Stimulated activated CD4-positive, alpha-beta T cell treated with anti-CD3 and anti-CD28 coated beads, Interleukin-4, amount 100 ng/mL, for 24 hours (primary cell): Measurements from ENCODE around the gene AAMP.

Experiments used
- DNase-seq: peaks from one replicate; pipeline ENCODE4 v3.0.0-alpha.2; 2020

The AAMP gene

DNA sequence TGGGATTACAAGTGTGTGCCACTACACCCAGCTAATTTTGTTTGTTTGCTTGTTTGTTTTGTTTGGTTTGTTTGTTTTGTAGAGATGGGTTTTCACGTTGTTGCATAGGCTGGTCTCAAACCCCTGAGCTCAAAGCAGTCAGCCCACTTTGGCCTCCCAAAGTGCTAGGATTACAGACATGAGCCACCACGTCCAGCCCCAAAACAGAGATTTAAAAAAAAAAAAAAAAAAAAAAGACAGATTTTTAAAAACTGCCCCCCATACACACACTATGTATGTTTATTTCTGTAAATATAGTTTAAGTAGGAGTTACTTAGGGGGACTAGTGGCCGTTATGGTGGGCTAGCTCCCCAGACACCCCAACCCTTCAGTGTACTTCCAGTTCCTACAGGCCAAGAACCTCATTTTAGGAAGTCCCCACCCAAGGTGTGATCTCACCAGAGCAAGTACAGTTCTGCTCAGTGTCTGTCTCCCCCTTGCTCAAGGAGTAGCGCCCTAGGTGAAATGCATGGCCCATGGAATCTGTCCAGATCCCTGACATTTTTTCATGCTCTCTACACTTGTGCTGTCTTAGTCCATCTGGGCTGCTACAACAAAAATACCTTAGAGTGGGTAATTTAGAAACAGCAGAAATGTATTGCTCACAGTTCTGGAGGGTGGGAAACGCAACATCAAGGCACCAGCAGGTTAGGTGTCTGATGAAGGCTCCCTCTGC lies 23.9 kb upstream of the AAMP start:
- no peak for DNase-seq

DNA sequence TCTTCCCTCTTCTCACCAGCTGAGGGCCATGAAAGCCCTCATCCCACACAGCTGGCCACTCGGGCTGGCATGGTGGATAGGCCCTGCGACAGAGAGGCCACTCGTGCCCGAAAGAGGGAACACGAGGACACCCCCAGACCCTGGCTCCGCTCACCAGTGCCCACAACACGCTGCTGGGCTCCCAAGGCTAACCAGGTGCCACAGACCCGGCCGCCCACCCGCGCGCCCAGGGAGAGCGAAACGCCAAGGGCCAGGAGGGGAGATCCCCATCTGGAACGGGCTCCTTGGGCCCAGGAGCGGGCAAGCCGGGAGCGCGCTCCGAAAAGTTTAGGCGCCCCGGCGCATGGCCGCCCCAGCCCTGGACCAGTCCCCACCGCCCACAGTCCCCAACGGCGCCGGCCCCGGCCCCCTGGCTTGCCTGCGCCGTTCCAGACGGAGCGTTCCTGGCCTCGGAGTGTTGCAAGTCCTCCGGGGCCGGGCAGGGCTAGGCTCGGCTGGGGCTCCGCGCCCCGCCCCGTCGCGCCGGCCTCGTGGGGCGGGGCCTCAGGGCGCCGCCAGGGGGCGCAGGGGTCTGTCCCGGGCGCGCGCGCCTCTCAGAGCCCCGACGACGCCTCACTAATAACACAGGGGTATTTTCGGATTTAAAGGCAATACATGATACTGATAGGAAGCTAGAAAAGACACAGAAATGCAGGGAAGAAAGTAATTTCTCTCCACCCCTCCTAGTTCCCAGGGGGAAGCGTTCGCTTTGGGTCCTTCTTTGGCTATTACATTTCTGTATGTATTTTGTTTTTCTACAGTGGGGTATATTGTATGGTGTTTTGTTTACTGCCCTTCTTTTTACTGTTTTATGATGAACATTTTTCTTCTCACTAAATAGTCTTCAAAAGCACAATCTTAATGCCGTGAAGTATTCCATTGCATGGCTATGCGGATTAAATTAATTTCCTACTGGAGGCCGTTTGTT lies 22.4 kb upstream of the AAMP start, which contains the start of gene TMBIM1:
TMBIM1 (minus strand) TSS at position 456 of the 967 bp plus-strand sequence. CDS start 10,362 bp downstream, outside the sequence.
- DNase-seq, result peak; percentile 76

DNA sequence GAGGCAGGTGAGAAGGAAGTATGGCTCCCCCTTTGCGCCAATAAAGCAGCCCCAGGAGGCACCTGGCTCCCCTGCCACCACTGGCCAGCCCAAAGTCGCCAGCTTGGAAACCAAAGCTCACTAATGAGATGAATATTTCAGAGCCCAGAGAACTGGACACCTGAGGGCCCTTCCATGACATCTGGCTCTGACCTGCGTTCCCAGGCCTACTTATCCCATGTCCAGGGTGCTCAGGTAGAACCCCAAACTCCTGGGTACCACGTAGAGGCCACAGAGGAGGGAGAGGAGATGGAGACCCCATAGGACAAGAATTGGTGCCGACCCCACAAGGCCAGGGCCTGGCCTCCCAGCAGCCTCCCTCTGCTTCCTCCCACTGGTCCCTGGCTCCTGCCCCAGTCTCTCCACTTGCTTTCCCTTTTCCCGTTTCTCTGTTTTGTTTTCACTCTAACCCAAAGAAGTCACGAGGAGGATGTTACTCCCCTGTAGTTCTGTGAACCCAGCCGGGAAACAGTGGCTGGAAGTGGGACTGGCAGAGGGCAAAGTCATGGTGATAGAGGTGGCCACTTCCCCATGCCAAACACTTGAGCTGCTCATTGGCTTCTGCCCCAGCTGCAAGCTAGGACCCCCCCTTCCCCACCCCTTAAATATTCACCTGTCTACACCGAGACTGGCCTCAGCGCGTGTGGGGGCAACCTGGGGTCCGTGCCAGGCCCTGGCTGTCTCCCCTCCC lies 21.5 kb upstream of the AAMP start:
- DNase-seq, result no peak

DNA sequence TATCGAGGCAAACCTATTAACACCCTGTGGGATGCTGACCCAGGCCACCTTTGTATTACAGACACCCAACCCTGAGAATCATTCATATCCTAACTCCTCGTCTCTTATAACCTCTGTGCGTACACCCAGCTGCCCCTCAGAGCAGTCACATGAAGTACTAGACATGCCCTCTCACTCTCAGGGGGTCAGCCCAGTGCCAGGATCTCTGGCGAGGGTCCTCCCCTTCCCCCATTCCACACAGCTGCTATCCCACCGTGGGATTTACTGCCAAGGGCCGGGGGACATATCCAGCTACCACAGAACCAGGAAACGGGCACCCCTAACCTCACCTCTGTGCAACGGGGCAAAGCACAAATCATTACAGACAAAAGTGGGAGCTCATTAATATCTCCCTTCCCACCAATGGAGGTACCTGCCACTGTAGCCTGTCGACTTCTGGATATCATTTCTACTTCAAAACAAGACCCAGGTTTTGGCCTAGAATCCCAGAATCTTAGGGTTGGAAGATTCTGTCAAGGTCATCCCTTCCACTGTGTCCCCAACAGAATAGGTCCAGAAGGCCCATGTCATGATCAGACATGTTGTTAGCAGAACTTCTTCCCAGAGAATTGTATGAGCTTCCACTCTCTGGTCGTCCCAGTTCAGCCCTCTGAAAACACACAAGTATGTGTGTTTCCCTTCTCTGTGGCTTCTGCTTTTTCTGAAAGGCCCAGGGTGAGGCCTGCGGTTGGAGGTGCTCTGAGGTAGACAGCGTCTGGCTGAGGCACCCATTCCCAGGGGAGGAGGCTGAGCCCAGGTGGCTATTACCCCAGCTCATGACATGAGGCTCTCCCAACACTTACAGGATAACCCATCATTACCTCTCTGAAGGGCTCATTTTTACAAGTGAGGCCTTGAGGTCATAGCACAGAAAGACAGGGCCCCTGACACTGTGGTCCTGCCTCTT lies 20.7 kb upstream of the AAMP start:
- DNase-seq, result peak; percentile 42

DNA sequence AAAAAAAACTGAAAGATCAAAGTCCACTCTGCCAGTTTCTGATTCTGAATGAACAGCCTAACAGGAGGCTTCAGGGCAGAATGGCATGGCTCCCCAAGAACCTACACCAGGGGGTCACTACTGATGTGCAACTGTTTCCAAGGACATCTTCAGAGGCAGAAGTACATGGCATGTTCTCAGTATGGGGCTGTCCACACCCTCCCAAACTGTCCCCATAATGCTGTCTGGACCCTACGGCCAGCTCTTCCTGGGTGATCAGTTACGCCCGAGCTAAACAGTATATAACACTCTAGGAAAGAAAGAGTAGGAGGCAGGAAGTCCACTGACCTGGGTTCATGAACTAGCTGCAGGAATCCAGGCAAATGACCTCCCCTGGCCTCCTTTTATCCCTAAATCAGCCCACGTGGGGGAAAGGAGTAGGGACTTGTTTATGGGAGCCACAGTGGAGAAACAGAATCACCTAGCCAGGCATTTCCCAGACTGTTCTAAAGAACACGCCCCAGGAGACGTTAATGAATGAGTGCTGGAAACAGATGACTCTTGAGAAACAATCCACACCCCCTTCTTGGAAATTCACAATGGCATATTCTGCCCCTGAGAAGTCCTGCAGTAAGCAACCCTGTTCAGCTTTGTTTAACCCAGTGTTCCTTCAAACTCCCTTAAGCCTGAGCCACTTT lies 19.8 kb upstream of the AAMP start:
- no peak for DNase-seq

DNA sequence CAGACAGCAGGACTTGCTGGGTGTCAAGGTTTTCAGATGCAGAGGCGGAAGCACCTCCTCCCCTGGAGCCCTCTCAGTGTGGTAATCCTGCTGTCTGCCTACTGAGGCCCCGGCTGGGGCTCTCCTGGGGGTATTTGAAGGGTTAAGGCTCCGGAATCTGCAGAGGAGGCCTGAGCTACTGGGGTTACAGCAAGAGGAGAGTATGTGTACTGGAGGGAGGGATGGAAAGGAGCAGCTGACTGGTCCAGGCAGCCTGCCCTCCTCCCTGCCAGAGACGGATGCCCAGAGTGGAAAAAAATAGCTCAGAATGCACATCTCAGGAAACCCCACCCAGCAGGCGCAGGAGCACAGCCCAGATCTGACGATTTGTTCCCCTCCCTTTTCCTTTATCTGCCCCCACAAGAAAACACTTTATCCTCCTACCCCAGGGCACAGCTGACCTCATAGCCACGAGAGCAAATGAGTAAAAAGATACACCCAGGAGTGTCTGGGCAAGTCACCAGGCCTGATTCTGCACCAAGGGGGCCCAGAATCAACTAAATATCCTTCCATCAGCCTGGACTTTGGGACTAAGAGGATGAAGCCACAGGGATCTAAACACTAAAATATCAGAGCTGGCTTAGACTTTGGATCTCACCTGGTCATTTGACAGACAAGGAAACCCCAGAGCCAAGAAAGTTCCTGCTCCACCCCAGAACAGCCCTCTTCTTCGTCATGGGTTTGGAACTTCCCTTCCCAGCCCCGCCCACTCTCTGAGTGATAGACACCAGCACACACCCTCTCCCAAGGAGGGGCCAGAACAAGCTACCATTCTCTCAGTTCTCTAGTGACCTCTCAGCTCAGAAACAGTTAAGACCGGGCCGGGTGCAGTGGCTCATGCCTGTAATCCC lies 16.9 kb upstream of the AAMP start:
- DNase-seq, result peak; percentile 83

DNA sequence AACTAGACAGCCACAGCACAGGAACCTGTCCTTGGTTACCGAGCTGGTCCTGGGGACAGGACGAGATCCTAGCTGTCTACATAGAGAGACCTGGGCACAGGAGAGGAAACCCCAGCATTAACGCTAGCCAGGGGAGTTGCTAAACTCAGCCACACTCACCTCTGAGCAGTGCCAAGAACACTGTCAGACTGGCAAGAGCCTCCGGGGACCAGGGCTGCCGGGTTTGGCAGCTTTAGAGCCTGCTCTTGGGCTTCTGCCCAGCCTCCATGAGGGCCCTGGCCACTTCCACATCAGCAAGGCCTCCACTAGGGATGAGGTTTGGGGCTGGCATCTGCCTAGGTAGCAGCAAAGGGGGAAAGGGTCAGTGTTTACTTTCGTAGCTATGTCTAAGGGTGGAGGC lies 15.7 kb upstream of the AAMP start:
- DNase-seq, result no peak

DNA sequence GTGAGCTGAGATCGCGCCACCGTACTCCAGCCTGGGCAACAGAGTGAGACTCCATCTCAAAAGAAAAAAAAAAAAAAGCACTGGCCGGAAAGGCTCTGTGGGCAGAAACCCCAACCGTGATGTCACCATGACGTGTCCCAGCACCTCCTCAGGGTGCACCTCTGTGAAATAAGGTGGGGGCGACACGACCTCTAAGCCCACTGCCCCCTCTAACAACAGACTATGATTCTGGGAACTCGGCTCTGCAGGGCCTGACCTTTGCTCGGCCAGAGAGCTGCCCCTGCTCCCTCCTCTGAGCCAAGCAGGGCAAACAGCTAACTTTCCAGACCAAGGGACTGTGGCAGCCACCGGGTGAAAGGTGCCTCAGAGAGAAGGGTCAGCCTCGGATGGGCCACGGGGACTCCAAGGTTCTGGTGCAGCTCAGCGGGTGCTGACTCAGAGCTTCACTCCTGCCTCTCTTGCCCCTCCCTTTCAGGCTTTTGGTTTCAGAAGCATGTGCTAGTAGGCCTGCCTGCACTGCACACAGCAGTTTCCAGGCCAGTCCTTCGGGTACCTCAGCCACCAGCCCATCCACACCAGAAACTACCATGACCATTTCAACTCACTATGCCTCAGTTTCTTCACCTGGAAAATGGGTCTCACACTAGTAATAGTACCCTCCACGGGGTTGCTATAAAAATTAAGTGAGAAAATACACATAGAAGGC lies 14.3 kb upstream of the AAMP start:
- peak; percentile 73 for DNase-seq

DNA sequence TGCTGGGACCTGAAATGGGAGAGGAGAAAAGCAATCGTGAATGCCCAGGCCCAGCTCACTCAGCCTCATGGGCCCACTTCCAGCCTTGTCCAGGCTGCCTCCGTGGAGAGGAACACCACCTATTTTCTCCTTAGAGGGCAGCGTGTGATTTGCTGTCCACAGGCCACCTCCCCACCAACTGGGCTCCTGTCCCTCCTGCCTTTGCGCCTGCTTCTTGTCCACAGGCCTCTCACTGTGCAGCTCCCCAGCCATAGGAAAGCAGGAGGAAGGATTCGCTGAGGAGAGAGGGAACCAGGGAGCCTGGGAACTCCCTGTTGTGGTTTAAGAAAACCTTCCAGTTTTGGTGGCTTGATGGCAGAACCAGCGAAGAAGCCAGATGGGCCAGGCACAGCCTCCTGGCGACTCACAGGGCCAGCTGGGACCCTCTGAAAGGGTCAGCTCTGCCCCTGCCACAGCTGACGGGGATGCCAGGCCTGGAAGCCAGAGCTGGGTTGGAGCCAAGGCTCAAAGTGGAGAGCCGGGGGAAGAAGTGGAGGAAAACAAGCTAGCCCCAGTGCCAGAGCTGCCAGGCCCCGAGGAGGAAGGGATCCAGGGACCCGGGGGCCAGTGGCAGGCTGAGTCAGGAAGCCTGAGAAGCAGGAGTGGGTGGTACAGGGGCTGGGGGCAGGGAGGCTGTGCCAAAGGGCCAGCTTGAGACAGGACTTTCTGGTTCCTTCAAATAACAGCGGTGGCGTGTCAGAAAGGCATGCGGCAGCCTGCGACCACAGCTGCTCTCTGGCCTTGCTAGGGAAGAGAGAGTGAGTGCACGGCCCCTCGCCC lies 12.4 kb upstream of the AAMP start:
- no peak for DNase-seq

DNA sequence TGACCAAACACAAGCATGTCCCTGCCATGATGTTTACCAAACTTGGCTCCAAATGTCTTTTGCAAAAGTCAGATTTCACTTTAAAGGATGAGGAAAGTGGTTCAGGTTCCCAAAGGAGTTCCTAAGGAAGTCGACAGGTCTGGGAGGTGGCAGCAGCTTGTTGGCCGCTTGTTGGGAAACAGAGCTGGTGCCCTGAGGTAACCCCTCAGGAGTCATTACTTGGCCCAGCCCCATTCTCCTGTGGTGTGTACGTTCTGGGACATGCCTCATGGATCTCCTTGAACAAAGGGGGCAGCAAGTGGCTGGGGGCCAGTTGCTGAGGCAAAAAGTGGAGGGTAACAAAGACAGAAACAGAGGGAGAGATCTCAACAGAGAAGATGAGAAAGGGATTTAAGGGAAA lies 11.5 kb upstream of the AAMP start:
- DNase-seq, result no peak

DNA sequence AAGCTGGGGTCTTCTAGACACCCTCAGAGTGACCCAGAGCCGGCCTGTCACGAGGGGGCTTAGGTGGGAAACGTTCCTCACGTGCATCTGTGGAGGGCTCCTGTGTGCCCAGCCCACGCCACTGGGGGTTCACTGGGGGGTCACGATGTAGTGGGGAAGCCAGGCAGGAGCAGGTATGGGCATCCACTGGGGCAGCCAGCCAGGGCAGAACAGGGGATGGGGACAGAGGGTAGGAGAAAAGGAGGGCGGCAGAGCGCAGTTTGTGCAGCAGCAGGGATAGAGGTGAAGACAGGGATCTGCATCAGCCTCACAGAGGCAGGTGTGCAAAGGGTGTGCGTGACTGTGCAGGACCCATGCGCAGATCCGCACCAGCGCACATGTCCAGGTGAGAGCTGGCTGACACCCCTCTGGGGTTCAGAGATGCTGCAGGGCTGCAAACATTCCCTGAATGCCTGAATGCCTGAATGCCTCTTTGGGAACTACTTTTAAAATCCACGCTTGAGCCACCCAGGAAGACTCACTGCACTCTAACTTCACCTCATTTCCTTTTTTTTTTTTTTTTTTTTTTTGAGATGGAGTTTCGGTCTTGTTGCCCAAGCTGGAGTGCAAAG lies 10.4 kb upstream of the AAMP start:
- no peak for DNase-seq

DNA sequence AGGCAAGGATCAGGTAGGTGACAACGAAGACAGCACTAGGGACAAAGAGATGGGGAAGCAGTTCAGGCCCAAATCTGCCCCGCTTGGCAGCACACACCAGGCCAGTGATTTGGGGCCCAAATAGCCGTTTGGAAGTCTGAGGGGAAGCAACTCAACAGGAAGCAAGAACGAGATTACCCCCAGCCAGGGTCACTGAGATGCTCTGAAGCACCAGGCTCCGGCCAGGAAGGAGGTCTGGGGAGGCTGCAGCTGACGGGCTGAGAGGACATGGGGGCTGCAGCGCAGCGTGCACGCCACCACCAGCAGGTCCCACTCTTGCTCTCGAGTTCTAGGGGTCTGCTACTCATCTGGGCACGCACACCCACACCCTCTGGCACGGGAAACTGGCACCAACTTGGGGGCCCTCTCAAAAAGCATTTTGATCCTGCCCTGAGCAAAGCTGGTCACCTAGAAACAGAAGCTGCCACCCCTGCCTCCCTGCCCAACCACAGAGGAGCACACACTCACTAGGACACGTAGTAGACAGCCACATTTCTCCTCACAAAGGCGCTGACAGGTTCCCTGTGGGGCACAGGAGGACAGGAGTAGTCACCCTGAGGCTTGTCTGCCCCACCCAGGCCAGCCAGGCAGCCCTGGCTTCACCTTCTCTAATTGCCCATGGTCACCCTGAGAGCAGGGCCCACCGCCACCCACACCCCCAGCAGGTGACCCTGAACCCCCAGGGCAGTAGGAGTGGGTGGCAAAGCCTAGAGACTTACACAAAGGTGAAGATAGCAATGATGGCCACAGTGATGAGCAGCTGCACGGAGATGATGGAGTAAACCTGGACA lies 8.8 kb upstream of the AAMP start:
- no peak for DNase-seq

DNA sequence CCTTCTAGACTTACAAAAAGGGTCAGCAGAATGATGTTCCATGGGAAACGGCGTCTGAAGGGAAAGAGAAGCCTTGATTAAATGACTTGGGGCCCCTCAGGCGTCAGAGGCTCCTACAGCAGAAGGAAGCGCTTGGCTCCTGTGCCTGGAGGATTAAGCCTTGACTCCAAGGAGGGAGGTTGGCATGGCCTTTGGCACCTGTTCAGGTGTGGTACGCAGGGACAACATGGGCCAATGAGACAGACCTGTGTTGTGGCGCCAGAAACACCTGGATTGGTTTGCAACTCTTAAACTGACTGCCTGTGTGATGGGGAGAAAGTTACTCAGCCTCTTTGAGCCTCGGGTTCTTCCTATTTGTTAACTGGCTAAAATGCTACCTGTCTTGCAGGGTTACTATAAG lies 8.0 kb upstream of the AAMP start:
- DNase-seq, result no peak

DNA sequence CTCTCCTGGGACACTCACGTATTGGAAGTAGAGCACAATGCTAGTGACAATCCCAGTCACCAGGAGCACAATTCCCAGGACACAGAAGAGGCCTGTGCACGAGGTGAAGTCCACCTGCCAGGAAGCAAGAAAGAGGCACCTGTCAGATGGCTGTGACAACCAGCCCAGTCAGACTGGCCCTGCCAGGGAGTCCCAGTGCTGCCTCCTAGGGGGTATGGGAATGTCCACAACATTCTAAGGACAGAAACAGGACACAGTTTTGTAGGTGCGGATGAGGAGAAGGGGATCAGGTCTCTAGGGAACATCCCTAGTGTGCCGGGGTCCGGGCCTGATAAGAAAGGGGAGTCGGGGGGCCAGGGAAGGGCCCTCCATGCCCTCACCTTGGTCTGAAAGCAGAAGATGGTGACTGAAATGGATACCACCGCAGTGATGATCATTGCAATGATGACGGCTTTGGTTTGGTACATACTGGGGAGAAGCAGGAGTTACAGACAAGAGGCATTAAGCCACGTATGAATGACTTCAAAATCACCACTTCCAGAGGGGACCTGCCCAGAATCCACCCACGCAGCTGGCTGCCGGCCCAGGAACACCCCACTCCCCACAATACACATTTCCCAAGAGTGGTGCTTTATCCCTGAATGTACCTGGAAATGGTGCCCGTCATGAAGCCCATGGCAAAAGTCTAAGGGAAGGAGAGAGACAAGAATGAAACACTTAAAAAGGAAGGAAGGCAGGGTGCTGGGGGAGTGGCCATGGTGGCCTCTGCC lies 7.2 kb upstream of the AAMP start:
- no peak for DNase-seq

DNA sequence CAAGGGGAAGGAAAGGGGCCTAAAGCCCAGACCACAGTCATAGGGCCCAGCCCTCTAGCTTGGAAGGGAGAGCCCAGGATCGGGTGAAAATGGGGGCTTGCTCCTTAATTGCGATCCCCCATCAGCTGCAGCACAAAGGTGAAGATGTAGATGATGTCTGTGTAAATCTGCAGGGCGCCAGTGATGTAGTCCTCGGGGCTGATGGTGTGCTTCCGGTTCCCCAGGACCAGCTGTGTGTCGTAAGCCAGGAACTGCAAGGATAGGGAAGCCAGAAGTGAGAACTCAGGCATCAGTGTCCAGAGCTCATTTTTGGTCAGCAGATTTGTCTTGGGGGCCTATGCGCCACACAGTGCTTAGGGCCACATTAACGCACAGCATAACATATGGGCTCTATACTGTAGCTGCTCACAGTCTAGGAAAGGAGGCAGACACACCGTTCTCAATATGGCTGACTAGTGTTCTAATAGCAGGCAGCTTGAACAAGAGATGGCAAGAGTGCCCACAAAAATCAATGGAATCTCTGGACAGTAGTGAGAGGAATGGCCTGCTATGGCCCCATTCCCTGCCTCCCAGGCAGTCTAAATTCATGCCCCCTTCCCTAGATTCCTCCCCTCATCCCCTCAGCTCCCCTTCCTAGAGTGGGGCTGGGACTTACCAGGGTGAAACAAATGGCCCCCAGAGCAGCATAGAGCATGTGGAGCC lies 5.6 kb upstream of the AAMP start:
- DNase-seq, result no peak

DNA sequence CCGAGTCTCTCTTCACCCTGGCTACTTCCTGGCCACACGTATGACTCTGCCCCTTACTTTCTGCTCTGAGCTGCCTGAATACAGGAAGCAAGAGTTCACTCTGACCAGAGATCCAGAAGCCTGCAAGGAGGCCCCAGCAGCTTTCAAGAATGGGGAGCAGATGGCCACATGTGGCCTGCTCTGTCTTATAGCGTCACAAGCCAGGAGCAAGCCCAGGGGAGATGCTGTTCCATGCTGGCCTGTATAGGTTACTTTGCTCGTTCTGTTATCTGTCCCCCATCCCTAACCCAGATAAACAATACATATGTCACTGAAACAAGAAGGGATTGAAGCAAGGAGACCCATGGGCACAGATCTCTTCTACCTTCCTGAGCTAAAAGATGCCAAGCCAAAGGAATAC lies 4.6 kb upstream of the AAMP start:
- DNase-seq, result no peak
